Glomerular endothelial cell (primary cell): ENCODE data around the gene E2F4. TPM values are rescaled to one million over a fixed set of nuclear protein-coding genes. Genes with fewer than 3 reads are reported as not detected.

Source experiments
- DNase-seq: peaks from one replicate; pipeline ENCODE4 v3.0.0-alpha.2; 2011; ENCODE audit warnings: low read depth, low spot score; ENCODE audit errors: extremely low read depth
- total RNA-seq: library from RNA; depleted of rRNA; stranded (reverse); fragments of >200 nt; gene quantifications from 2 replicates; pipeline ENCODE4 v1.2.3, GENCODE V29; 2015

E2F4 gene
- total RNA-seq, 1 donor from 2014 or later = 122 TPM

GRCh38 chr16:67230809-67231660, 39.1 kb downstream of the E2F4 start:
- no peak for DNase-seq

- no peak for DNase-seq
Observed at GRCh38 chr16:67233596-67233995, 41.6 kb downstream of the E2F4 start.

DNA sequence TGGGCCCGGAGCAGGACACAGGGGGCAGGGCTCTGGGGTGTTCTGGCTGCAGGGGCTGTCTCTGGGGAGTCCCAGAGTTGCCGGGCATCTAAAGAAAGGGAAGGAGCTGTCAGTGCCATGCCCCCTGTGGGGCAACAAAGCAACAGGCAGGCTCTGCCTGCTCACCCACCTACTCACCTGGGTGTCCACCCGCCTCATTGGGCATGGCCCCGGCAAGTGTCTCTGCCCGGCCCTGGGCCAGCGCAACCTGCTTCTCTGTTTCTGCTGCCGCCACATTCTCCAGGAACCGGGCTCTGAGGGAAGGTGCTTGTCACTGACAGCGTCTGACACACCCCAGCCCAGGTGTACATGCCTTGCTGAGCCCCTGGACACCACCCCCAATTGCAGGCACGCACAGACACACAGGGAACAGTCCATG, 42.2 kb downstream of the E2F4 start:
- DNase-seq = no peak

DNA sequence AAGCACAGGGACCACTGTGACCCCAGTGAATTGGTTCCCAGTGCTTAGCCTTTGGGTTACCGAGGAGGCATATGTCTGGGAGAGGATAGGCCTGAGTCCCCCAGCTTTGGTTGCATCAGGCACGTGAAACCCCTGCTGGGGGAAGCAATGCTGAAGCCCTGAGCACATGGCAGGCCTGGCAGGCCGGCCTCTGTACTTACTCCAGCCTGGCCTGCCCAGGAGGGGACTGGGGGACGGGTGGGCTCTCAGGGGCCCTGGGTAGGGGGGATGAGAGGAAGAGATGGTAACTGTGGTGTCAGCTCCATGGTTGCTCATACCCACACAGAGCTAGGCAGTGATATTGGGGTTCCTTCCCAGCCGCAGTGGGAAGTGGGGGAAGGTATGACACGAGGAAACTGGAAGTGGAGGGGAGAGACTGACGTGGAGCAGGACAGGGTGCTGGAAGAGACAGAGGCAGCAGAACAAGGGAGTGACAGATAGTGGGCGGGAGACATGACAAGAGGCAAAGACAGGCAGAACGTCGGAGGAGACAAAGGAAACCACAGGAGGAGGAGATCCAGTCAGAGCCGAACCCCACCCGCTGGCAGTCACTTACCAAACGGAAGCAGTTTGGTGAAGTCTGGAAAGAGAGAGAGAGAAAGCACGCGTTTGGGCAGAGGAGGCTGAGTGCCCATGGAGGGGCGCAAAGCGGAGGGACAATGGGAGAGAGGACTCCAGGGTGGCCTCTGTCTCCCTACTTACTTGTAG, 44.0 kb downstream of the E2F4 start:
- no peak for DNase-seq

- no peak for DNase-seq
Observed at GRCh38 chr16:67236563-67237395, 44.8 kb downstream of the E2F4 start.

DNA sequence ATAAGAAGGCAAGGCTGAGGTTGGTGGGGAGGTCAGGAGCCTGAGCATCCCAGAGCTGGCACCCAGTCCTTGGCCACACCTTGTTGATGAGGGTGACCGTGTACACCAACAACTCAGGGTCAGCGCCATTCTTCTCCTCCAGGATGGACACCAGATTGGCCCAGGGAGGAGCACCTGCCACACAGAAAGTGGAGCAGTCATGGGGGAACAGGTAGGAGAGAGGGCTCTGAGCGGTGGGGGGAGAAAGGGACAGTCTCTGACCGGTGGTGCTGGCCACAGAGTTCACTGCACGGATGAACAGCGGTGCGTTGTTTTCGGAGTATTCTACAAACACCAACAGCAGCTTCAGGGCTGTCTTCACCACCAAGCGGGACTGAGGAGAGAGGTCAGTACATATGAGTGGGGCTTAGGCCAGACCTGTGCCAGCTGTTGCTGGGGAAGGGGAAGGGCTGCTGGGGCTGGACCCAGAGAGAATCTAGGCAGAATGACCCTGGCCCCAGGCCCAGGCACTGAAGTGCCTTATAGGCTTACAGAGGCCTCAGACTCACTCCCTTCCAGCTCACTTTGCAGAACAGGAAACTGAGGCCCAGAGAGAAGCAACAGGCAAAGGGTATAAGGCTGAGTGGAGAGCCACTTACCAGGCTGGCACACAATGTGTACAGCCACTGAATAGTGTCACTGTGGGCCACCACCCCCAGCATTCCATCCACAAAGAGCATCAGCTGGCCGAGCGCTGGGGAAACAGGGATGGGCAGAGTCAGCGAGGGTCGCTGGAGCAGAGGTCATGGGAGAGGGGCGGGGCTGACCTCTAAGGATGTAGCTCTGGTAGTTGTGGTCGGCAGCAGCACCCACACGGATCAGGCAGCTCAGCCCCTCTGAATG, 45.7 kb downstream of the E2F4 start:
- no peak for DNase-seq

DNA sequence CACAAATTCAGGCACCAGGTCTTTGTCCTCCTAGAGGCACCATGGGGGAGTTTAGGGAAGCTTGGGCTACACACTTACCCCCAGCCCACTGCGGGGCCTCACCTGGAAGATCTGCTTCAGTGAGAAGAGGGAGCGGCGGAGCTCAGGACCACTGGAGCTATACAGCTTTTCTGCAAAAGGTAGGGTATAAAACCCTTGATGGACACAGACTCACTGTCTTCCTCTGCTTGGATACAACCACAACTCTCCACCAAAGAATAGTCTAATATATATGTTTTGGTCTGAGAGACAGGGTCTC, 46.3 kb downstream of the E2F4 start:
- no peak for DNase-seq

DNA sequence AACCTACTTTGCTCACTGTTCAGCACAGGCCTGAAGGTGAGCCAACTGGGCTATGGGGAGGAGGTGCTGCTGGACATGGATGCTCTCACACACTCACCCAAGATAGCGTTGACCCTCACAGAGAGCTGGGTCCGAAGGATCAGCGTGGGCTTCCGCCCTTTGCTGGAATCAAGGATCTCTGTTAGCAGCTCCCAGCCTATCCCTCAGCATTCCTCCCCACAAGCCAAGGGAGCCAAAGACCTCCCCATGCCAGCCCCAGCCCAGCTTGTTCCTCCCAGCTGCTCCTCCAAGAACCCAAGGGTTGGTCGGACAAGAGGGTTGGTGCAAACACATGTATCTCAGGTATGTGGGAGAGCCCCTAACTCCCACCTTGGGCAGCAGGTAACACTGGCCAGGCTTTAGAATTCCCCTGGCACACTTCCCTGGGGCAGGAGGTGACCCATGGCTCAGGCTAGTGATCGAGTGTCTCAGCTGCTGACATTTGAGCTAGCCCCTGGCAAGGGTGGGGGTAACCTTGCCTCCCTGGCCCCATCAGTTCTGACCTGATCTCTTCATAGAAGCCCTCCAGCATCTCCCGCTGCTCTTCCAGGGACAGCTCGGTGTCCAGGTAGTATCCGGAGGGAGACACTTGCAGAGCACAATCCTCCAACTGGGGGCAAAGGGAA, 47.0 kb downstream of the E2F4 start:
- no peak for DNase-seq

- DNase-seq = no peak
Observed at GRCh38 chr16:67240506-67240905, 48.6 kb downstream of the E2F4 start.

DNA sequence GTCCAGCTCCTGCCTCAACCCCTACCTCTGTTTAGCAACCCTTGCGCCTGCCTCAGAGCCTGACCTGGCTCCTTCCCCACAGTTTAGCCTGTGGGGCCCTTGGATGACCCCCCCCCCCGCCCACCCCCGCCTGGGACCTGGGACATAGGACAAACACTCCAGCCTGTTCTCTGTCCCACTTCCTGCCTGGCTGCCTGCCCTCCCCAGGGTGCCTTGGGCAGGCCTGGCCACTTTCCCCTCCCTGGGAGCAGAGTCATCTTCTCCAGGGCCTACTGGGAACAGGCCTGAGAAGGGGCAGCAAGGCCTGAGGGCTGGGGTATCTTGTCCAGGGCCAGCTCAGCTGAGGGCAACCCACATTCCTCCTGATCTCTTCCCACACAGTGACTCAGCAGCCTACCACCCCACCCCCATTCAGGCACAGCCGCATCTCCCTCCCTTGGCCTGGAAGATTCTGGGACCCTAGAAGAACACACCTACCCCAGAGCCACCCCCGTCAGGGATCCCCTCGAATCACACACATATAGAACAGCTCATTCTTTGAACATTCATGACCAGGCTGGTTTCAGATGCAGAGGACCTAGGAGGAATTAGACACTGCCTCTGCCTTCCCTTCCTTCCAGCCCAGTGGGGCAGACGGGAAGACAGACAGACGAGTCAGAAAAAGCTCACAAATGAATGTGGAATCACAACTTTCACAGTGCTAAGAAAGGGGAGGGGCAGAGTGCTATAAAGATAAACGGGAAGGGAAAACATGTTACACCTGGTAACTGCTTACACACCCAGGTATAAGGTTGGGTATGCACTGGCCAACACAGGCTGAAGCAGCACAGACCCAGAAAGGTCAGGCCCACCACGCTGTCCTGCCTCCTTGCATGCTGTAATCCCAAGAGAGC, 49.3 kb downstream of the E2F4 start:
- DNase-seq = no peak

GRCh38 chr16:67242138-67242730, 50.3 kb downstream of the E2F4 start:
- no peak for DNase-seq

GRCh38 chr16:67243481-67243880, 51.5 kb downstream of the E2F4 start:
- no peak for DNase-seq

GRCh38 chr16:67244387-67245185, 52.6 kb downstream of the E2F4 start:
- DNase-seq = no peak

GRCh38 chr16:67245186-67245585, 53.2 kb downstream of the E2F4 start:
- no peak for DNase-seq

- no peak for DNase-seq
Observed at GRCh38 chr16:67245674-67246080, 53.7 kb downstream of the E2F4 start.

- DNase-seq = no peak
Observed at GRCh38 chr16:67246081-67246755, 54.3 kb downstream of the E2F4 start.

GRCh38 chr16:67246756-67247191, 54.8 kb downstream of the E2F4 start:
- DNase-seq = no peak
